BLaER1 treated with 17β-estradiol and CSF1 and Interleukin-3, amounts not matched to agents 10 nM and 100 nM (cell line): ENCODE data around the gene MAP3K7CL.

Source experiments
- H3K27ac ChIP-seq, 11 experiments: shearing (Covaris generic); formaldehyde crosslinking; 2 replicates each; pipeline ENCODE4 v1.8.1; 2022
- H3K27me3 ChIP-seq, 11 experiments: shearing (Covaris generic); formaldehyde crosslinking; 2 replicates each; pipeline ENCODE4 v1.8.1; 2022
- H3K36me3 ChIP-seq, 11 experiments: shearing (Covaris generic); formaldehyde crosslinking; 2 replicates each; pipeline ENCODE4 v1.8.1; 2022
- H3K4me1 ChIP-seq, 10 experiments: shearing (Covaris generic); formaldehyde crosslinking; 2 replicates each; pipeline ENCODE4 v1.8.1; 2022
- H3K4me2 ChIP-seq, 11 experiments: shearing (Covaris generic); formaldehyde crosslinking; 2 replicates each; pipeline ENCODE4 v1.8.1; 2022
- H3K4me3 ChIP-seq, 10 experiments: shearing (Covaris generic); formaldehyde crosslinking; 2 replicates each; pipeline ENCODE4 v1.8.1; 2022
- H3K9ac ChIP-seq, 11 experiments: shearing (Covaris generic); formaldehyde crosslinking; 2 replicates each; pipeline ENCODE4 v1.8.1; 2022
- H3K9me3 ChIP-seq, 11 experiments: shearing (Covaris generic); formaldehyde crosslinking; replicated peaks in 1 of 11; 2 replicates each; pipeline ENCODE4 v1.8.1; 2022
- H4K20me1 ChIP-seq, 11 experiments: shearing (Covaris generic); formaldehyde crosslinking; 2 replicates each; pipeline ENCODE4 v1.8.1; 2022
- Cebpa-rat ChIP-seq, 11 experiments: shearing (Covaris generic); IDR thresholded peaks; 2 replicates each; pipeline ENCODE4 v1.8.1; 2022

The MAP3K7CL gene

DNA sequence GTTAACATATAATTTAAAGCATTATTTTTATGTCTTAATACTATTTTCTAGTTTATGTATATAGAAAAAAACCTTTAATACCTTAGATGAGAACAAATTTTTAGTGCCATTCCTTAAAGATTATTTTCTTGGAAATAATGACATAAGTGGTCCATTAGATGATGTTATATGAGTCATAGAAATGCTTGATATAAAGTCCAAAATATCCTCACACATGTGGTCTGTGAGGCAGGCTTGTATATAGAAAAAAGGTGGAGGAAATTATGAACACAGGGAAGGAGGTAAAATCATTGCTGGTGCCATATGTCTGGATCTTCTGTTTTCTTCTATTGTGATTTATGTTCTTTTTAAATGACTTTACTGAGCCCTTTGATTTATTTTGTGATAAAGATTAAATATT lies 79.3 kb downstream of the MAP3K7CL start:
- Histone ChIP-seq H3K36me3 (no peaks in the 10 kb centered on the region), H3K4me3 (no peak overlapping the region), H4K20me1 (no peaks in the 10 kb centered on the region), H3K9ac (peak overlapping the region in 2 of 11 experiments; percentile 76 to 85; a peak in 3 of 22 replicates), H3K27me3 (no peaks in the 10 kb centered on the region), H3K4me2 (peak overlapping the region in 3 of 11 experiments; percentile 73 to 81 (median 76); a peak in 5 of 22 replicates), H3K27ac (peak overlapping the region in 4 of 11 experiments; percentile 74 to 94 (median 92); a peak in 6 of 22 replicates), H3K9me3 (no peaks in the 10 kb centered on the region; a peak in 3 of 22 replicates), H3K4me1 (peaks cover 0 to 91% (median 15%) of the 10 kb centered on the region in 10 experiments; a peak in 16 of 20 replicates)
- no peak for TF ChIP-seq Cebpa-rat (IDR thresholded peaks at IDR 0.05)

DNA sequence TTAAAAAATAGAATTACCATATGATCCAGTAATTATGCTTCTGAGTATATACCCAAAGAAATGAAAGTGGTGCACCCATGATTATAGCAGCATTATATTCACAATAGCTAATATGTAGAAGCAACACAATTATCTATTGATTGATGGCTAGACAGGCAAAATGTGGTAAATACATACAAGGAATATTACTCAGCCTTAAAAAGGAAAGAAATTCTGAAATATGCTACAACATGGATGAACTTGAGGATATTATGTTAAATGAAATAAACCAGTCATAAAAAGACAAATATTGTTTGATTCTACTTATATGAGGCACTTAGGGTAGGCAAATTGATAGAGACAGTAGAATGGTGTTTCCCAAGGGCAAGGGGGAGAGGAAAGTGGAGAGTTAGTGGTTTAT lies 80.8 kb downstream of the MAP3K7CL start:
- Histone ChIP-seq H3K27me3 (no peaks in the 10 kb centered on the region), H3K9me3 (no peaks in the 10 kb centered on the region; a peak in 2 of 22 replicates), H3K36me3 (no peaks in the 10 kb centered on the region), H4K20me1 (no peaks in the 10 kb centered on the region), H3K4me1 (peaks cover 0 to 82% (median 15%) of the 10 kb centered on the region in 10 experiments; a peak in 16 of 20 replicates), H3K4me3 (no peak overlapping the region), H3K4me2 (no peak overlapping the region), H3K27ac (peak overlapping the region in 2 of 11 experiments; percentile 49 to 94; a peak in 2 of 22 replicates), H3K9ac (no peak overlapping the region)
- TF ChIP-seq Cebpa-rat (IDR thresholded peaks at IDR 0.05): no peak

DNA sequence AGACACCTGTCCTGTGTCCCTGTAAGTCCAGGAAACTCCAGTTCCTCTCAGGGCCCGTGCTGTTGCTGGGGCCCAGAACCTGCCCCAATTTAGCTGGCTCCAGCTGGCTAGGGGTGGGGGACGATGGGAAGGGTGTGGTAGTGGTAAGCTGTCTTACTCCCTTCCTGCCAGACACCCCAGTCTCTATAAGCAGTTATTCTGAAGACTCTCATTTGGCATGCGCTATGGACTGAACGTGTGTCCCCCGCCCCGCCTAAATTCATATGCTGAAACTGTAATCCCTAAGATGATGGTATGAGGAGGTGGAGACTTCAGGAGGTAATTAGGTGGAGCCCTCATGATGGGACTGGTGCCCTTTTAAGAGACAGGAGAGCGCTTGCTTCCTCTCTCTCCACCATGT lies 82.0 kb downstream of the MAP3K7CL start:
- Histone ChIP-seq H3K27ac (peak overlapping the region in 3 of 11 experiments; percentile 12 to 49 (median 47); a peak in 3 of 22 replicates), H3K4me3 (no peak overlapping the region), H3K4me1 (peaks cover 0 to 82% (median 15%) of the 10 kb centered on the region in 10 experiments; a peak in 16 of 20 replicates), H3K9me3 (peaks cover 0 to 6% (median 0%) of the 10 kb centered on the region in 11 experiments; a peak in 3 of 22 replicates), H3K4me2 (peak overlapping the region in 3 of 11 experiments; percentile 40 to 56 (median 49); a peak in 6 of 22 replicates), H3K36me3 (no peaks in the 10 kb centered on the region), H3K27me3 (no peaks in the 10 kb centered on the region), H3K9ac (no peak overlapping the region), H4K20me1 (no peaks in the 10 kb centered on the region)
- no peak for TF ChIP-seq Cebpa-rat (IDR thresholded peaks at IDR 0.05)

DNA sequence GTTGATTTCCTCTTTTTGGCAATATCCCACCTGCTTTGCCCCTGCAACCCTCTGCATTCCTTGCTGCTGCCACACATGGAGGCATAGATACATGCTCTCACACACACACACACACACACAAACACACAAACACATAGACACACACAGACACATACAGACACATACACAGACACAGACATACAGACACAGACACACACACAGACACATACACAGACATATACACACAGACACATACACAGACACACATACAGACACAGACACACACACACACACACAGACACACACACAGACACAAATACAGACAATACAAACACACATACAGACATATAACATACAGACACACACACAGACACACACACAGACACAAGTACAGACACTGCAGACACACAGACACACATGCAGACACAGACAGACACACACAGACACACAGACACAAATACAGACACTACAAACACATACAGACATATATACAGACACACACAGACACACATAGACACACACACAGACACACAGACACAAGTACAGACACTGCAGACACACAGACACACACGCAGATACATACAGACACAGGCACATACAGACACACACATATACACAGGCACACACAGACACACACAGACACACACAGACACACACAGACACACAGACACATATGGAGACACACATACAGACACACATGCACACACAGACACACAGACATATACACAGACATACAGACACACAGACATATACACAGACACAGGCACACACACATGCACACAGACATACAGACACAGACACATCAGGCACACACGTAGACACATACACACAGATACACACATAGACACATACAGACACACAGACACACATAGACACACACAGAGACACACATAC lies 83.3 kb downstream of the MAP3K7CL start:
- no peaks in the 10 kb centered on the region for H3K27me3 ChIP-seq
- TF ChIP-seq Cebpa-rat (IDR thresholded peaks at IDR 0.05): no peak
- H3K4me1 ChIP-seq: peaks cover 0 to 85% (median 5%) of the 10 kb centered on the region in 10 experiments; a peak in 16 of 20 replicates
- H3K4me2 ChIP-seq: 0 out of 22 replicates have a peak overlapping the region, but pooled peaks of 1 of the 11 experiments have one; percentile 49
- no peak overlapping the region for H3K4me3 ChIP-seq
- H3K9me3 ChIP-seq: peaks cover 0 to 16% (median 0%) of the 10 kb centered on the region in 11 experiments; a peak in 3 of 22 replicates
- no peaks in the 10 kb centered on the region for H4K20me1 ChIP-seq
- no peak overlapping the region for H3K9ac ChIP-seq
- no peaks in the 10 kb centered on the region for H3K36me3 ChIP-seq
- H3K27ac ChIP-seq: no peak overlapping the region

DNA sequence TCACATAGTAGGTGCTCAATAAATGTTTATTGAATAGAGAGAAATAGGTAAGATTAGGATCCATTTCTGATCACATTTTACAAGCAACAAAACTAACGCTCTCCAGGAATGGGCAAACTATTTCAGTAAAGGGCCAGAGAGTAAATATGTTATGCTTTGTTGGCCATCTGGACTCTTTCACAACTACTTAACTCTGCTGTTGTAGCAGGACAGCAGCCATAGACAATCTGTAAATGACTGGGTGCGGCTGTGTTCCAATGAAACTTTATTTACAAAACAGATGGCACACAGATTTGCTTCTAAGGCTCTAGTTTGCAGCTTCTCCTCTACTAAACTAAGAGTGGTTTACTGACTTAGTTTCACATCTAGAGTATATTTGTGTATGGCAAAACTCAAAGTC lies 85.3 kb downstream of the MAP3K7CL start:
- no peaks in the 10 kb centered on the region for H4K20me1 ChIP-seq
- H3K9me3 ChIP-seq: peaks cover 0 to 19% (median 0%) of the 10 kb centered on the region in 11 experiments; a peak in 3 of 22 replicates
- H3K9ac ChIP-seq: no peak overlapping the region

DNA sequence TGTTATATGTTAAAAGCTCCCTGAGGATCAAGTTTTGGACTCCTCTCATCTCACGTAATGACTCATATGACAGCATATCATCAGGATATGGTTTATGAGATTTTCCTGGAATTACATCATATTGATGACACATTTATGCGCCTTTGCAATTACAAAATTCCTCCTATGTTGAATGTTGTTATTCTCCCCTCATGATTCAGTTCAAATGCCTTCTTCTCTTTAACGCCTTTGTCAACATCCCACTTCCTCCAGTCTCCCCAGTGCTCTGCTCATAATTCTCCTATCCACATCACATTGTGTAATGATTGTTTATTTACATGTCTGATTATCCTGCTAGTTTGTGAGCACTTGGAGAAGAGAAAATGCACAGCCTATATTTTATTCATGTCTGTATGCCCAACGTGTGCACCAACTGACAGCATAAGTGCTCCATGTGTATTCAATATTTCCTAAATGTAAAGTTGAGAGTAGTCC lies 87.4 kb downstream of the MAP3K7CL start:
- peaks cover 0 to 60% (median 0%) of the 10 kb centered on the region in 10 experiments; a peak in 7 of 20 replicates for H3K4me1 ChIP-seq
- no peak for TF ChIP-seq Cebpa-rat (IDR thresholded peaks at IDR 0.05)
- H3K9ac ChIP-seq: no peak overlapping the region
- peak overlapping the region in 4 of 11 experiments; percentile 13 to 70 (median 50); a peak in 6 of 22 replicates for H3K27ac ChIP-seq
- H4K20me1 ChIP-seq: no peaks in the 10 kb centered on the region
- no peak overlapping the region for H3K4me3 ChIP-seq
- H3K4me2 ChIP-seq: peak overlapping the region in 3 of 11 experiments; percentile 22 to 58 (median 44); a peak in 6 of 22 replicates
- no peaks in the 10 kb centered on the region for H3K27me3 ChIP-seq
- H3K36me3 ChIP-seq: peaks cover 0 to 4% (median 0%) of the 10 kb centered on the region in 11 experiments; a peak in 2 of 22 replicates
- H3K9me3 ChIP-seq: peaks cover 0 to 28% (median 5%) of the 10 kb centered on the region in 11 experiments; a peak in 9 of 22 replicates

More for the DNA sequence above, 85.3 kb downstream of the MAP3K7CL start:
- TF ChIP-seq Cebpa-rat (IDR thresholded peaks at IDR 0.05): no peak
- H3K4me1 ChIP-seq: peaks cover 0 to 81% (median 0%) of the 10 kb centered on the region in 10 experiments; a peak in 7 of 20 replicates
- no peaks in the 10 kb centered on the region for H3K27me3 ChIP-seq
- H3K36me3 ChIP-seq: no peaks in the 10 kb centered on the region
- no peak overlapping the region for H3K4me3 ChIP-seq
- no peak overlapping the region for H3K4me2 ChIP-seq
- H3K27ac ChIP-seq: no peak overlapping the region

DNA sequence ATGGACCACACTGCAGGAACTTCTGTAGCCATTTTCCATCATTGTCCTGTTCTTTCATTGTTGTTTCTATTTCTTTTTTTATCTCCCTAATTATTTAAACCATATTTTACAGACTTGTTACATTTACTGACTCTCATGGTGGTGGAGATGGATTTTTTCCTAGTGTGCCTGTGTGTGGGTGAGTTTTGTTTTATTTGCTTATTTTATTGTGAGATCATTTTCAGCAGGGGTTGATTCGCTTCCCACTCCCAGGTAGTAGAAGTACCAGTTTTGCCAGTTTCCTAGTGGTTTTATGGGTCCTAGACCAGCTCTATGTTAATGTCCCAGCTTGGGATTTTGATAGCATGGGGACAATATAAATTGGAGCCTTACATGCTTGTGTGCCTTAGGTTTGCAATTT lies 88.3 kb downstream of the MAP3K7CL start:
- no peaks in the 10 kb centered on the region for H4K20me1 ChIP-seq
- no peaks in the 10 kb centered on the region for H3K27me3 ChIP-seq
- no peak overlapping the region for H3K4me3 ChIP-seq
- peaks cover 0 to 51% (median 0%) of the 10 kb centered on the region in 10 experiments; a peak in 7 of 20 replicates for H3K4me1 ChIP-seq
- peaks cover 0 to 37% (median 10%) of the 10 kb centered on the region in 11 experiments; a peak in 13 of 22 replicates for H3K9me3 ChIP-seq
- peak overlapping the region in 3 of 11 experiments; percentile 22 to 44 (median 34); a peak in 6 of 22 replicates for H3K4me2 ChIP-seq
- peaks cover 0 to 8% (median 0%) of the 10 kb centered on the region in 11 experiments; a peak in 2 of 22 replicates for H3K36me3 ChIP-seq
- peak overlapping the region in 3 of 11 experiments; percentile 6 to 70 (median 59); a peak in 5 of 22 replicates for H3K27ac ChIP-seq
- H3K9ac ChIP-seq: no peak overlapping the region
- TF ChIP-seq Cebpa-rat (IDR thresholded peaks at IDR 0.05): no peak

DNA sequence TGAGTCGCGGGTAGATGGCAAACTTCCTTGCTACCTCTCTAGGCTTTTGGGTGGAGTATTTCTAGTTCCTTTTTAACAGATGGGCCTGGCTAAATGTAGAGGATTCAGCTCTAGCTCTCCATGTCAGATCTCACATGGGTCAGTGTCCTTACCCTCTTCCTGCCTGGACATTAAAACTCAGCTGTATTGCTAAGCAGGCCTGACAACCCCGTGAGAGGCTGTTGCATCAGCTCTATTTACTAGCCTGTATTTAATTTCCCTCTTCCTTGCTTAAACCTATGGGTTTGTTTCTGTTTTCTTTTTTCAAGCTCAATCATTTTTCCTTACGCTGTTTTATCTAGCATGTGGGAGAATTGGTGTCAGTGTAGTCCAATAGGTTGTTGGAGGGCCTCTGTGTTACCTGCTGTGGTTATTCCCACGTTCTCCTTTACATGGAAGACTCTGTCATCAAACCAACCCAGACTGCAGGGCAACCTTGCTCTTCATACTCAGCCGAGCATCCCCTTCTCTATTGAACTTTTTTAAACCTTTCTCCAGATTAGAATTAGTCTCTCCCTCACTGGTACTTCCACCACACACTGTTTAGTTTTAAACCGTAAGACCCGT lies 88.8 kb downstream of the MAP3K7CL start:
- H3K27ac ChIP-seq: peak overlapping the region in 3 of 11 experiments; percentile 6 to 70 (median 59); a peak in 5 of 22 replicates
- no peak overlapping the region for H3K9ac ChIP-seq

More for the DNA sequence above, 88.8 kb downstream of the MAP3K7CL start:
- no peaks in the 10 kb centered on the region for H4K20me1 ChIP-seq
- peak overlapping the region in 3 of 11 experiments; percentile 22 to 44 (median 34); a peak in 6 of 22 replicates for H3K4me2 ChIP-seq
- peaks cover 0 to 42% (median 14%) of the 10 kb centered on the region in 11 experiments; a peak in 14 of 22 replicates for H3K9me3 ChIP-seq
- peaks cover 0 to 47% (median 0%) of the 10 kb centered on the region in 10 experiments; a peak in 7 of 20 replicates for H3K4me1 ChIP-seq
- H3K4me3 ChIP-seq: no peak overlapping the region
- peaks cover 0 to 8% (median 0%) of the 10 kb centered on the region in 11 experiments; a peak in 2 of 22 replicates for H3K36me3 ChIP-seq
- TF ChIP-seq Cebpa-rat (IDR thresholded peaks at IDR 0.05): no peak
- H3K27me3 ChIP-seq: no peaks in the 10 kb centered on the region
